HEK293 (cell line): ENCODE results near the gene UFSP2.
A peak's percentile ranks its signal among the peaks of the same experiment; 100 is the strongest.

Experiments used
- HOXD13 ChIP-seq: sonication (generic); formaldehyde crosslinking; IDR thresholded peaks from 2 replicates; pipeline ENCODE4 v1.8.0; 2022; ENCODE audit warnings: missing genetic modification reagents, borderline replicate concordance
- PRDM1 ChIP-seq: fragments of 450-650 bp; formaldehyde crosslinking; IDR thresholded peaks from 2 replicates; pipeline ENCODE4; 2016; ENCODE audit warnings: missing biosample characterization, missing genetic modification characterization
- SP3 ChIP-seq: fragments of 450-650 bp; formaldehyde crosslinking; IDR thresholded peaks from 2 replicates; pipeline ENCODE4 v1.5.1; 2016; ENCODE audit warnings: missing biosample characterization, missing genetic modification characterization
- TRIM28 ChIP-seq: IDR thresholded peaks from 2 replicates; pipeline ENCODE4 v1.6.1; 2011; ENCODE audit warnings: low read length, control low read depth, borderline replicate concordance
- ZBTB7A ChIP-seq: fragments of 450-650 bp; formaldehyde crosslinking; IDR thresholded peaks from 2 replicates; pipeline ENCODE4 v1.5.1; 2016; ENCODE audit warnings: low read depth, missing biosample characterization, missing genetic modification characterization
- ZEB2 ChIP-seq: fragments of 450-650 bp; formaldehyde crosslinking; IDR thresholded peaks from 2 replicates; pipeline ENCODE4 v1.5.1; 2016; ENCODE audit warnings: missing biosample characterization, missing genetic modification characterization
- ZFHX2 ChIP-seq: fragments of 450-650 bp; formaldehyde crosslinking; conservative IDR thresholded peaks from 2 replicates; pipeline ENCODE4 v1.5.1; 2016; ENCODE audit warnings: missing biosample characterization, missing genetic modification characterization
- ZFP3 ChIP-seq: fragments of 450-650 bp; formaldehyde crosslinking; IDR thresholded peaks from 2 replicates; pipeline ENCODE4 v1.5.1; 2016; ENCODE audit warnings: low read depth, missing biosample characterization, missing genetic modification characterization
- ZFP37 ChIP-seq: fragments of 450-650 bp; formaldehyde crosslinking; IDR thresholded peaks from 2 replicates; pipeline ENCODE4 v1.5.1; 2016; ENCODE audit warnings: missing biosample characterization, missing genetic modification characterization
- ZNF10 ChIP-seq: fragments of 450-650 bp; formaldehyde crosslinking; IDR thresholded peaks from 2 replicates; pipeline ENCODE4 v1.5.1; 2017; ENCODE audit warnings: missing biosample characterization, missing genetic modification characterization
- ZNF391 ChIP-seq: fragments of 450-650 bp; formaldehyde crosslinking; IDR thresholded peaks from 2 replicates; pipeline ENCODE4 v1.5.1; 2016; ENCODE audit warnings: low read depth, missing biosample characterization, missing genetic modification characterization, borderline replicate concordance
- ZNF664 ChIP-seq: fragments of 450-650 bp; formaldehyde crosslinking; IDR thresholded peaks from 2 replicates; pipeline ENCODE4 v1.5.1; 2016; ENCODE audit warnings: missing biosample characterization, missing genetic modification characterization
- ZNF837 ChIP-seq: fragments of 450-650 bp; formaldehyde crosslinking; IDR thresholded peaks from 2 replicates; pipeline ENCODE4 v1.5.1; 2016; ENCODE audit warnings: missing biosample characterization, missing genetic modification characterization
- ZSCAN23 ChIP-seq: fragments of 450-650 bp; formaldehyde crosslinking; IDR thresholded peaks from 2 replicates; pipeline ENCODE4 v1.5.1; 2016; ENCODE audit warnings: missing biosample characterization, missing genetic modification characterization
- ZXDB ChIP-seq: fragments of 450-650 bp; formaldehyde crosslinking; IDR thresholded peaks from 2 replicates; pipeline ENCODE4 v1.5.1; 2016; ENCODE audit warnings: missing biosample characterization, missing genetic modification characterization
- TF ChIP-seq, protein P1 (sequence below): fragments of 450-650 bp; formaldehyde crosslinking; IDR thresholded peaks from 2 replicates; pipeline ENCODE4 v1.5.1; 2016; ENCODE audit warnings: missing biosample characterization, missing genetic modification characterization
- TF ChIP-seq, protein P2 (sequence below): fragments of 450-650 bp; formaldehyde crosslinking; IDR thresholded peaks from 2 replicates; pipeline ENCODE4 v1.5.1; 2016; ENCODE audit warnings: missing biosample characterization, missing genetic modification characterization
- TF ChIP-seq, protein P3 (sequence below): fragments of 450-650 bp; formaldehyde crosslinking; IDR thresholded peaks from 2 replicates; pipeline ENCODE4 v1.5.1; 2016; ENCODE audit warnings: missing biosample characterization, missing genetic modification characterization, low read depth
- TF ChIP-seq, protein P4 (sequence below): fragments of 450-650 bp; formaldehyde crosslinking; IDR thresholded peaks from 2 replicates; pipeline ENCODE4 v1.5.1; 2016; ENCODE audit warnings: missing biosample characterization, missing genetic modification characterization
- TF ChIP-seq, protein P5 (sequence below): fragments of 450-650 bp; formaldehyde crosslinking; conservative IDR thresholded peaks from 2 replicates; pipeline ENCODE4 v1.5.1; 2016; ENCODE audit warnings: low read depth, missing biosample characterization, missing genetic modification characterization
- TF ChIP-seq, protein P6 (sequence below): fragments of 450-650 bp; formaldehyde crosslinking; IDR thresholded peaks from 2 replicates; pipeline ENCODE4 v1.5.1; 2017; ENCODE audit warnings: missing biosample characterization, missing genetic modification characterization
- TF ChIP-seq, protein P7 (sequence below): sonication (generic); formaldehyde crosslinking; IDR thresholded peaks from 2 replicates; pipeline ENCODE4 v1.8.1; 2022; ENCODE audit warnings: mild to moderate bottlenecking, moderate library complexity, missing genetic modification reagents

The UFSP2 gene

DNA sequence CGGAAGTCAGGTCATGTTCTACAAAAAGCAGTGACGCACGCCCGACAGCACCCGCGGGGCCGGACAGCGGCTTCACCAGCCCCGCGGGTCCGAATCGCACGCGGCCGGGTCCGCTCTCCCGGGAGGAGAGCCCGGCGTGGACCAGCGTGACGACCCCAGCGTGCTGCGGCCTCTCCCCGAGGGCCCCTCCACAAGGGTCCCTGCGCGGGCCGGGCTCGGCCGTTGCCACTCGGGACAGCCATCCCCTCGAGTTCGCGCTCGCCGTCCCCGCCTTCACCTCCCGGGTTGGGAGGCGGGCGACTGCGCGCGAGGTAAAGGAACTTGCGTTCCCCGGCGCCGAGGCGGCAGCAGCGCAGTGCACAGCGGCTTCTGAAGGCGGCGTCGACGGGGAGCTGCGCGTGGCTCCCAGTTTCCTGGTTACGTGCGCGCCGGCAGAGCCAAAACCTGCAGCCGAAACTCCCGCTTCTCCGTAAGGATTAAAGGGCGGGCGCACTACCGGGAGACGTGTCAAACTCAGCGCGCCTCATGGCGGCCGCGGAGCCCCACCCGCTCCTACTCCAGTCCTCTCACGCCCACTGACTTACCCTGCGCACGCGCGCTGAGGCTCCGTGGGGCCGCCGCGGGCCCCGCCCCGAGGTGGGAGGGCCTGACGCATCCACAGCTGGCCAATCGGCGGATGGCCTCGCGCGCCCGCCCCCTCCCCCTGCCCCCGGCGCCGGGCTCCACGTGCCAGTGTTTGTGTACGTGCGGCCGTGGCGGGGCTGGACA, 29.6 kb downstream of the UFSP2 start (continued):
- TF ChIP-seq ZFP37 (tag by site-specific recombination) (peak; percentile 92), ZNF10 (peak; percentile 47; the same call in 1 of the 2 replicates), ZEB2 (tag by site-specific recombination) (peak; percentile 88; the same call in 1 of the 2 replicates), ZNF391 (tag by site-specific recombination) (0 out of 2 replicates have a peak, but pooled peaks have one; percentile 17), ZFP3 (tag by site-specific recombination) (no peak), ZNF837 (tag by site-specific recombination) (no peak), ZSCAN23 (tag by site-specific recombination) (no peak), PRDM1 (tag by site-specific recombination) (0 out of 2 replicates have a peak, but pooled peaks have one; percentile 1), HOXD13 (no peak), SP3 (tag by site-specific recombination) (peak; percentile 82), ZNF664 (tag by site-specific recombination) (no peak), ZXDB (peak; percentile 67), ZFHX2 (tag by site-specific recombination) (peak; percentile 73), TRIM28 (no peak), ZBTB7A (tag by site-specific recombination) (peak; percentile 82; the same call in 1 of the 2 replicates)
- TF ChIP-seq, protein P1, sequence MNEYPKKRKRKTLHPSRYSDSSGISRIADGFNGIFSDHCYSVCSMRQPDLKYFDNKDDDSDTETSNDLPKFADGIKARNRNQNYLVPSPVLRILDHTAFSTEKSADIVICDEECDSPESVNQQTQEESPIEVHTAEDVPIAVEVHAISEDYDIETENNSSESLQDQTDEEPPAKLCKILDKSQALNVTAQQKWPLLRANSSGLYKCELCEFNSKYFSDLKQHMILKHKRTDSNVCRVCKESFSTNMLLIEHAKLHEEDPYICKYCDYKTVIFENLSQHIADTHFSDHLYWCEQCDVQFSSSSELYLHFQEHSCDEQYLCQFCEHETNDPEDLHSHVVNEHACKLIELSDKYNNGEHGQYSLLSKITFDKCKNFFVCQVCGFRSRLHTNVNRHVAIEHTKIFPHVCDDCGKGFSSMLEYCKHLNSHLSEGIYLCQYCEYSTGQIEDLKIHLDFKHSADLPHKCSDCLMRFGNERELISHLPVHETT, result no peak
- TF ChIP-seq, protein P2, sequence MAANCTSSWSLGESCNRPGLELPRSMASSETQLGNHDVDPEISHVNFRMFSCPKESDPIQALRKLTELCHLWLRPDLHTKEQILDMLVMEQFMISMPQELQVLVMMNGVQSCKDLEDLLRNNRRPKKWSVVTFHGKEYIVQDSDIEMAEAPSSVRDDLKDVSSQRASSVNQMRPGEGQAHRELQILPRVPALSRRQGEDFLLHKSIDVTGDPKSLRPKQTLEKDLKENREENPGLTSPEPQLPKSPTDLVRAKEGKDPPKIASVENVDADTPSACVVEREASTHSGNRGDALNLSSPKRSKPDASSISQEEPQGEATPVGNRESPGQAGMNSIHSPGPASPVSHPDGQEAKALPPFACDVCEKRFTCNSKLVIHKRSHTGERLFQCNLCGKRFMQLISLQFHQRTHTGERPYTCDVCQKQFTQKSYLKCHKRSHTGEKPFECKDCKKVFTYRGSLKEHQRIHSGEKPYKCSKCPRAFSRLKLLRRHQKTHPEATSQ (tag by site-specific recombination), result 0 out of 2 replicates have a peak, but pooled peaks have one; percentile 29
- TF ChIP-seq, protein P3, sequence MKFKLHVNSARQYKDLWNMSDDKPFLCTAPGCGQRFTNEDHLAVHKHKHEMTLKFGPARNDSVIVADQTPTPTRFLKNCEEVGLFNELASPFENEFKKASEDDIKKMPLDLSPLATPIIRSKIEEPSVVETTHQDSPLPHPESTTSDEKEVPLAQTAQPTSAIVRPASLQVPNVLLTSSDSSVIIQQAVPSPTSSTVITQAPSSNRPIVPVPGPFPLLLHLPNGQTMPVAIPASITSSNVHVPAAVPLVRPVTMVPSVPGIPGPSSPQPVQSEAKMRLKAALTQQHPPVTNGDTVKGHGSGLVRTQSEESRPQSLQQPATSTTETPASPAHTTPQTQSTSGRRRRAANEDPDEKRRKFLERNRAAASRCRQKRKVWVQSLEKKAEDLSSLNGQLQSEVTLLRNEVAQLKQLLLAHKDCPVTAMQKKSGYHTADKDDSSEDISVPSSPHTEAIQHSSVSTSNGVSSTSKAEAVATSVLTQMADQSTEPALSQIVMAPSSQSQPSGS, result peak; percentile 3
- TF ChIP-seq, protein P4, sequence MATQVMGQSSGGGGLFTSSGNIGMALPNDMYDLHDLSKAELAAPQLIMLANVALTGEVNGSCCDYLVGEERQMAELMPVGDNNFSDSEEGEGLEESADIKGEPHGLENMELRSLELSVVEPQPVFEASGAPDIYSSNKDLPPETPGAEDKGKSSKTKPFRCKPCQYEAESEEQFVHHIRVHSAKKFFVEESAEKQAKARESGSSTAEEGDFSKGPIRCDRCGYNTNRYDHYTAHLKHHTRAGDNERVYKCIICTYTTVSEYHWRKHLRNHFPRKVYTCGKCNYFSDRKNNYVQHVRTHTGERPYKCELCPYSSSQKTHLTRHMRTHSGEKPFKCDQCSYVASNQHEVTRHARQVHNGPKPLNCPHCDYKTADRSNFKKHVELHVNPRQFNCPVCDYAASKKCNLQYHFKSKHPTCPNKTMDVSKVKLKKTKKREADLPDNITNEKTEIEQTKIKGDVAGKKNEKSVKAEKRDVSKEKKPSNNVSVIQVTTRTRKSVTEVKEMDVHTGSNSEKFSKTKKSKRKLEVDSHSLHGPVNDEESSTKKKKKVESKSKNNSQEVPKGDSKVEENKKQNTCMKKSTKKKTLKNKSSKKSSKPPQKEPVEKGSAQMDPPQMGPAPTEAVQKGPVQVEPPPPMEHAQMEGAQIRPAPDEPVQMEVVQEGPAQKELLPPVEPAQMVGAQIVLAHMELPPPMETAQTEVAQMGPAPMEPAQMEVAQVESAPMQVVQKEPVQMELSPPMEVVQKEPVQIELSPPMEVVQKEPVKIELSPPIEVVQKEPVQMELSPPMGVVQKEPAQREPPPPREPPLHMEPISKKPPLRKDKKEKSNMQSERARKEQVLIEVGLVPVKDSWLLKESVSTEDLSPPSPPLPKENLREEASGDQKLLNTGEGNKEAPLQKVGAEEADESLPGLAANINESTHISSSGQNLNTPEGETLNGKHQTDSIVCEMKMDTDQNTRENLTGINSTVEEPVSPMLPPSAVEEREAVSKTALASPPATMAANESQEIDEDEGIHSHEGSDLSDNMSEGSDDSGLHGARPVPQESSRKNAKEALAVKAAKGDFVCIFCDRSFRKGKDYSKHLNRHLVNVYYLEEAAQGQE (tag by site-specific recombination), result peak; percentile 94
- TF ChIP-seq, protein P5, sequence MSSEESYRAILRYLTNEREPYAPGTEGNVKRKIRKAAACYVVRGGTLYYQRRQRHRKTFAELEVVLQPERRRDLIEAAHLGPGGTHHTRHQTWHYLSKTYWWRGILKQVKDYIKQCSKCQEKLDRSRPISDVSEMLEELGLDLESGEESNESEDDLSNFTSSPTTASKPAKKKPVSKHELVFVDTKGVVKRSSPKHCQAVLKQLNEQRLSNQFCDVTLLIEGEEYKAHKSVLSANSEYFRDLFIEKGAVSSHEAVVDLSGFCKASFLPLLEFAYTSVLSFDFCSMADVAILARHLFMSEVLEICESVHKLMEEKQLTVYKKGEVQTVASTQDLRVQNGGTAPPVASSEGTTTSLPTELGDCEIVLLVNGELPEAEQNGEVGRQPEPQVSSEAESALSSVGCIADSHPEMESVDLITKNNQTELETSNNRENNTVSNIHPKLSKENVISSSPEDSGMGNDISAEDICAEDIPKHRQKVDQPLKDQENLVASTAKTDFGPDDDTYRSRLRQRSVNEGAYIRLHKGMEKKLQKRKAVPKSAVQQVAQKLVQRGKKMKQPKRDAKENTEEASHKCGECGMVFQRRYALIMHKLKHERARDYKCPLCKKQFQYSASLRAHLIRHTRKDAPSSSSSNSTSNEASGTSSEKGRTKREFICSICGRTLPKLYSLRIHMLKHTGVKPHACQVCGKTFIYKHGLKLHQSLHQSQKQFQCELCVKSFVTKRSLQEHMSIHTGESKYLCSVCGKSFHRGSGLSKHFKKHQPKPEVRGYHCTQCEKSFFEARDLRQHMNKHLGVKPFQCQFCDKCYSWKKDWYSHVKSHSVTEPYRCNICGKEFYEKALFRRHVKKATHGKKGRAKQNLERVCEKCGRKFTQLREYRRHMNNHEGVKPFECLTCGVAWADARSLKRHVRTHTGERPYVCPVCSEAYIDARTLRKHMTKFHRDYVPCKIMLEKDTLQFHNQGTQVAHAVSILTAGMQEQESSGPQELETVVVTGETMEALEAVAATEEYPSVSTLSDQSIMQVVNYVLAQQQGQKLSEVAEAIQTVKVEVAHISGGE, result 0 out of 2 replicates have a peak, but pooled peaks have one; percentile 12
- TF ChIP-seq, protein P6, sequence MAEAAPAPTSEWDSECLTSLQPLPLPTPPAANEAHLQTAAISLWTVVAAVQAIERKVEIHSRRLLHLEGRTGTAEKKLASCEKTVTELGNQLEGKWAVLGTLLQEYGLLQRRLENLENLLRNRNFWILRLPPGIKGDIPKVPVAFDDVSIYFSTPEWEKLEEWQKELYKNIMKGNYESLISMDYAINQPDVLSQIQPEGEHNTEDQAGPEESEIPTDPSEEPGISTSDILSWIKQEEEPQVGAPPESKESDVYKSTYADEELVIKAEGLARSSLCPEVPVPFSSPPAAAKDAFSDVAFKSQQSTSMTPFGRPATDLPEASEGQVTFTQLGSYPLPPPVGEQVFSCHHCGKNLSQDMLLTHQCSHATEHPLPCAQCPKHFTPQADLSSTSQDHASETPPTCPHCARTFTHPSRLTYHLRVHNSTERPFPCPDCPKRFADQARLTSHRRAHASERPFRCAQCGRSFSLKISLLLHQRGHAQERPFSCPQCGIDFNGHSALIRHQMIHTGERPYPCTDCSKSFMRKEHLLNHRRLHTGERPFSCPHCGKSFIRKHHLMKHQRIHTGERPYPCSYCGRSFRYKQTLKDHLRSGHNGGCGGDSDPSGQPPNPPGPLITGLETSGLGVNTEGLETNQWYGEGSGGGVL (tag by site-specific recombination), result no peak
- TF ChIP-seq, protein P7, sequence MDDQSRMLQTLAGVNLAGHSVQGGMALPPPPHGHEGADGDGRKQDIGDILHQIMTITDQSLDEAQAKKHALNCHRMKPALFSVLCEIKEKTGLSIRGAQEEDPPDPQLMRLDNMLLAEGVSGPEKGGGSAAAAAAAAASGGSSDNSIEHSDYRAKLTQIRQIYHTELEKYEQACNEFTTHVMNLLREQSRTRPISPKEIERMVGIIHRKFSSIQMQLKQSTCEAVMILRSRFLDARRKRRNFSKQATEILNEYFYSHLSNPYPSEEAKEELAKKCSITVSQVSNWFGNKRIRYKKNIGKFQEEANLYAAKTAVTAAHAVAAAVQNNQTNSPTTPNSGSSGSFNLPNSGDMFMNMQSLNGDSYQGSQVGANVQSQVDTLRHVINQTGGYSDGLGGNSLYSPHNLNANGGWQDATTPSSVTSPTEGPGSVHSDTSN (CRISPR knock-in tag), result peak; percentile 52; the same call in 1 of the 2 replicates
